Neural cell (in vitro differentiated cells): ENCODE results near the gene RABIF.
"Not testable (repeated sequence)": the region's sequence is repeated elsewhere in the genome, so short reads cannot be mapped to it uniquely, and the experiment has no call there.

Experiments
- EP300 ChIP-seq: fragments of 450-650 bp; conservative IDR thresholded peaks from 2 replicates; pipeline ENCODE4 v1.6.1; 2014; ENCODE audit warnings: antibody characterized with exemption, mild to moderate bottlenecking, moderate library complexity; ENCODE audit not compliant: poor library complexity, severe bottlenecking
- EZH2 ChIP-seq: fragments of 200-600, 300-800 bp; shearing (Covaris generic), sonication (generic); IDR thresholded peaks from 2 replicates; pipeline ENCODE4 v1.6.1; 2014; ENCODE audit warnings: antibody characterized with exemption, low read length, borderline replicate concordance, mild to moderate bottlenecking; ENCODE audit not compliant: insufficient read depth, poor library complexity, severe bottlenecking
- MXI1 ChIP-seq: fragments of 450-650 bp; conservative IDR thresholded peaks from 2 replicates; pipeline ENCODE4 v1.6.1; 2014; ENCODE audit warnings: antibody characterized with exemption, mild to moderate bottlenecking; ENCODE audit not compliant: poor library complexity, severe bottlenecking
- POLR2AphosphoS5 ChIP-seq: IDR thresholded peaks from 2 replicates; pipeline ENCODE4 v1.6.1; 2012
- RAD21 ChIP-seq: fragments of 450-650 bp; conservative IDR thresholded peaks from 2 replicates; pipeline ENCODE4 v1.6.1; 2014; ENCODE audit warnings: antibody characterized with exemption, mild to moderate bottlenecking, moderate library complexity
- SMC3 ChIP-seq: fragments of 450-650 bp; conservative IDR thresholded peaks from 2 replicates; pipeline ENCODE4 v1.6.1; 2014; ENCODE audit warnings: antibody characterized with exemption, mild to moderate bottlenecking, moderate library complexity; ENCODE audit not compliant: poor library complexity
- TAF1 ChIP-seq: IDR thresholded peaks from 2 replicates; pipeline ENCODE4 v1.6.1; 2012; ENCODE audit warnings: low read depth
- TF ChIP-seq, protein P1 (sequence below): fragments of 450-650 bp; IDR thresholded peaks from 2 replicates; pipeline ENCODE4 v1.5.1; 2014; ENCODE audit warnings: antibody characterized with exemption, mild to moderate bottlenecking, moderate library complexity; ENCODE audit not compliant: poor library complexity, severe bottlenecking
- TF ChIP-seq, protein P2 (sequence below): IDR thresholded peaks from 2 replicates; pipeline ENCODE4 v1.6.1; 2012; ENCODE audit warnings: borderline replicate concordance

DNA sequence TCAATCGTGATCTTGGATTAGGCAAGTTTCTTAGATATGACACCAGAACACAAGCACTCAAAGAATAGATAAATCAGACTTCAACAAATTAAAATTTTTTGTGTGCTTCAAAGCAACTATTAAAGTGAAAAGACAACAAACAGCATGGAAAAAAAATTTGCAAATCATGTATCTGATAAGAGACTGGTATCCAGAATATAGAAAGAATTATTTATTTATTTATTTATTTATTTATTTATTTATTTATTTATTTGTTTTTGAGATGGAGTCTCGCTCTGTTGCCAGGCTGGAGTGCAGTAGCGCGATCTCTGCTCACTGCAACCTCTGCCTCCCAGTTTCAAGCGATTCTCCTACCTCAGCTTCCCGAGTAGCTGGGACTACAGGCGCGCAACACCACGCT lies 59.7 kb downstream of the RABIF start:
- TF ChIP-seq, protein P1, sequence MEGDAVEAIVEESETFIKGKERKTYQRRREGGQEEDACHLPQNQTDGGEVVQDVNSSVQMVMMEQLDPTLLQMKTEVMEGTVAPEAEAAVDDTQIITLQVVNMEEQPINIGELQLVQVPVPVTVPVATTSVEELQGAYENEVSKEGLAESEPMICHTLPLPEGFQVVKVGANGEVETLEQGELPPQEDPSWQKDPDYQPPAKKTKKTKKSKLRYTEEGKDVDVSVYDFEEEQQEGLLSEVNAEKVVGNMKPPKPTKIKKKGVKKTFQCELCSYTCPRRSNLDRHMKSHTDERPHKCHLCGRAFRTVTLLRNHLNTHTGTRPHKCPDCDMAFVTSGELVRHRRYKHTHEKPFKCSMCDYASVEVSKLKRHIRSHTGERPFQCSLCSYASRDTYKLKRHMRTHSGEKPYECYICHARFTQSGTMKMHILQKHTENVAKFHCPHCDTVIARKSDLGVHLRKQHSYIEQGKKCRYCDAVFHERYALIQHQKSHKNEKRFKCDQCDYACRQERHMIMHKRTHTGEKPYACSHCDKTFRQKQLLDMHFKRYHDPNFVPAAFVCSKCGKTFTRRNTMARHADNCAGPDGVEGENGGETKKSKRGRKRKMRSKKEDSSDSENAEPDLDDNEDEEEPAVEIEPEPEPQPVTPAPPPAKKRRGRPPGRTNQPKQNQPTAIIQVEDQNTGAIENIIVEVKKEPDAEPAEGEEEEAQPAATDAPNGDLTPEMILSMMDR, result not testable (repeated sequence)
- TF ChIP-seq EZH2, TAF1, POLR2AphosphoS5, EP300, SMC3, RAD21, MXI1: not testable (repeated sequence)
- TF ChIP-seq, protein P2, sequence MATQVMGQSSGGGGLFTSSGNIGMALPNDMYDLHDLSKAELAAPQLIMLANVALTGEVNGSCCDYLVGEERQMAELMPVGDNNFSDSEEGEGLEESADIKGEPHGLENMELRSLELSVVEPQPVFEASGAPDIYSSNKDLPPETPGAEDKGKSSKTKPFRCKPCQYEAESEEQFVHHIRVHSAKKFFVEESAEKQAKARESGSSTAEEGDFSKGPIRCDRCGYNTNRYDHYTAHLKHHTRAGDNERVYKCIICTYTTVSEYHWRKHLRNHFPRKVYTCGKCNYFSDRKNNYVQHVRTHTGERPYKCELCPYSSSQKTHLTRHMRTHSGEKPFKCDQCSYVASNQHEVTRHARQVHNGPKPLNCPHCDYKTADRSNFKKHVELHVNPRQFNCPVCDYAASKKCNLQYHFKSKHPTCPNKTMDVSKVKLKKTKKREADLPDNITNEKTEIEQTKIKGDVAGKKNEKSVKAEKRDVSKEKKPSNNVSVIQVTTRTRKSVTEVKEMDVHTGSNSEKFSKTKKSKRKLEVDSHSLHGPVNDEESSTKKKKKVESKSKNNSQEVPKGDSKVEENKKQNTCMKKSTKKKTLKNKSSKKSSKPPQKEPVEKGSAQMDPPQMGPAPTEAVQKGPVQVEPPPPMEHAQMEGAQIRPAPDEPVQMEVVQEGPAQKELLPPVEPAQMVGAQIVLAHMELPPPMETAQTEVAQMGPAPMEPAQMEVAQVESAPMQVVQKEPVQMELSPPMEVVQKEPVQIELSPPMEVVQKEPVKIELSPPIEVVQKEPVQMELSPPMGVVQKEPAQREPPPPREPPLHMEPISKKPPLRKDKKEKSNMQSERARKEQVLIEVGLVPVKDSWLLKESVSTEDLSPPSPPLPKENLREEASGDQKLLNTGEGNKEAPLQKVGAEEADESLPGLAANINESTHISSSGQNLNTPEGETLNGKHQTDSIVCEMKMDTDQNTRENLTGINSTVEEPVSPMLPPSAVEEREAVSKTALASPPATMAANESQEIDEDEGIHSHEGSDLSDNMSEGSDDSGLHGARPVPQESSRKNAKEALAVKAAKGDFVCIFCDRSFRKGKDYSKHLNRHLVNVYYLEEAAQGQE, result not testable (repeated sequence)
